HEK293 (cell line): ENCODE measurements around the gene SERAC1.

Source experiments
- OVOL3 ChIP-seq: fragments of 450-650 bp; formaldehyde crosslinking; IDR thresholded peaks from 2 replicates; pipeline ENCODE4 v1.5.1; 2016; ENCODE audit warnings: missing biosample characterization, missing genetic modification characterization
- SP3 ChIP-seq: fragments of 450-650 bp; formaldehyde crosslinking; IDR thresholded peaks from 2 replicates; pipeline ENCODE4 v1.5.1; 2016; ENCODE audit warnings: missing biosample characterization, missing genetic modification characterization
- ZIC2 ChIP-seq: fragments of 450-650 bp; formaldehyde crosslinking; IDR thresholded peaks from 2 replicates; pipeline ENCODE4 v1.5.1; 2016; ENCODE audit warnings: missing biosample characterization, missing genetic modification characterization
- ZNF239 ChIP-seq: fragments of 450-650 bp; formaldehyde crosslinking; IDR thresholded peaks from 2 replicates; pipeline ENCODE4 v1.5.1; 2016; ENCODE audit warnings: missing biosample characterization, missing genetic modification characterization
- ZNF266 ChIP-seq: fragments of 450-650 bp; formaldehyde crosslinking; IDR thresholded peaks from 2 replicates; pipeline ENCODE4 v1.5.1; 2016; ENCODE audit warnings: missing biosample characterization, missing genetic modification characterization, low read depth
- ZNF311 ChIP-seq: fragments of 450-650 bp; formaldehyde crosslinking; IDR thresholded peaks from 2 replicates; pipeline ENCODE4 v1.5.1; 2017; ENCODE audit warnings: missing biosample characterization, missing genetic modification characterization, borderline replicate concordance
- ZNF600 ChIP-seq: fragments of 450-650 bp; formaldehyde crosslinking; IDR thresholded peaks from 2 replicates; pipeline ENCODE4 v1.5.1; 2016; ENCODE audit warnings: missing biosample characterization, missing genetic modification characterization
- ZNF776 ChIP-seq: fragments of 450-650 bp; formaldehyde crosslinking; IDR thresholded peaks from 2 replicates; pipeline ENCODE4 v1.5.0; 2017; ENCODE audit warnings: missing biosample characterization, missing genetic modification characterization, borderline replicate concordance
- ZNF792 ChIP-seq: fragments of 450-650 bp; formaldehyde crosslinking; IDR thresholded peaks from 2 replicates; pipeline ENCODE4 v1.5.1; 2016; ENCODE audit warnings: missing biosample characterization, missing genetic modification characterization
- ZNF830 ChIP-seq: fragments of 450-650 bp; IDR thresholded peaks from 2 replicates; pipeline ENCODE4 v1.5.0; 2018; ENCODE audit warnings: missing biosample characterization, missing genetic modification characterization, low read depth, mild to moderate bottlenecking, moderate library complexity
- TF ChIP-seq, protein P1 (sequence below): fragments of 450-650 bp; formaldehyde crosslinking; IDR thresholded peaks from 2 replicates; pipeline ENCODE4 v1.5.1; 2016; ENCODE audit warnings: missing biosample characterization, missing genetic modification characterization
- TF ChIP-seq, protein P2 (sequence below): fragments of 450-650 bp; formaldehyde crosslinking; IDR thresholded peaks from 2 replicates; pipeline ENCODE4 v1.5.1; 2016; ENCODE audit warnings: missing biosample characterization, missing genetic modification characterization
- TF ChIP-seq, protein P3 (sequence below): IDR thresholded peaks from 2 replicates; pipeline ENCODE4 v1.6.1; 2011; ENCODE audit warnings: mild to moderate bottlenecking, low read depth, low read length, borderline replicate concordance
- TF ChIP-seq, protein P4 (sequence below): sonication (generic); formaldehyde crosslinking; IDR thresholded peaks from 2 replicates; pipeline ENCODE4 v1.8.1; 2022; ENCODE audit warnings: mild to moderate bottlenecking, moderate library complexity, missing genetic modification reagents

DNA sequence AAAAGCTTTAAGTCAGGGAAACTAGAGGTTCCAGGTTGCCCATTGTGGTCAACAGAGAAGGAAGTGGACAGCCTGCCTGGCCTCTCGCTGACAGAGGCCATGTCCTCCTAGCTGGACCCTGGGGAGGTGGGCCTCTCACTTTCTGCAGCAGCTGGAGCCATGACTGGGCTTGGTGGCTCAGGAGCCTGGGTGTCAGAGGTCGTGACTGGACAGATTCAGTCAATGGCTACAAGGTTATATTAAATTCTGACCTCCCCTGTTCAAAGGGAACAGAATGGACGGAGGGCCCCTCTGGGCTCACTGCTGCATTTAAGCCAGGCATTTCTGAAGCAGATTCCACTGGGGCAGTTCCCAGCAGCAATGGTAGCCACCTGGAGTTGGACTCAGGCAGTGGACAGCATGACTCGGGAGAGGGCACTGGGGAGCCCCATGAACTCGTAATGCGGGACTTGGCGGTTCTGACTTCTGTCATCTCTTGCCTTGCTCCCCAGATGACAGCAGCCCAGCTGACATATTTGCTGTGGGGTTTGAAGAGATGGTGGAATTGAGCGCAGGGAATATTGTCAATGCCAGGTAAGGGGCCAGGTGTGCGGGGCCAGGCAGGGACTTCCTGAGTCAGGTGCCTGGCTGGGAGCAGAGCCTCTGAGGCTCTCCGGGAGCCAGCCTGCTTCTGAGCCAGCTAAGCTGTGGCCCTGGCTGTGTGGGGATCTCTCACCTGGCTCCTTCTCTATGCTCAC is 99.7 kb downstream of the SERAC1 start:
- TF ChIP-seq, protein P1, sequence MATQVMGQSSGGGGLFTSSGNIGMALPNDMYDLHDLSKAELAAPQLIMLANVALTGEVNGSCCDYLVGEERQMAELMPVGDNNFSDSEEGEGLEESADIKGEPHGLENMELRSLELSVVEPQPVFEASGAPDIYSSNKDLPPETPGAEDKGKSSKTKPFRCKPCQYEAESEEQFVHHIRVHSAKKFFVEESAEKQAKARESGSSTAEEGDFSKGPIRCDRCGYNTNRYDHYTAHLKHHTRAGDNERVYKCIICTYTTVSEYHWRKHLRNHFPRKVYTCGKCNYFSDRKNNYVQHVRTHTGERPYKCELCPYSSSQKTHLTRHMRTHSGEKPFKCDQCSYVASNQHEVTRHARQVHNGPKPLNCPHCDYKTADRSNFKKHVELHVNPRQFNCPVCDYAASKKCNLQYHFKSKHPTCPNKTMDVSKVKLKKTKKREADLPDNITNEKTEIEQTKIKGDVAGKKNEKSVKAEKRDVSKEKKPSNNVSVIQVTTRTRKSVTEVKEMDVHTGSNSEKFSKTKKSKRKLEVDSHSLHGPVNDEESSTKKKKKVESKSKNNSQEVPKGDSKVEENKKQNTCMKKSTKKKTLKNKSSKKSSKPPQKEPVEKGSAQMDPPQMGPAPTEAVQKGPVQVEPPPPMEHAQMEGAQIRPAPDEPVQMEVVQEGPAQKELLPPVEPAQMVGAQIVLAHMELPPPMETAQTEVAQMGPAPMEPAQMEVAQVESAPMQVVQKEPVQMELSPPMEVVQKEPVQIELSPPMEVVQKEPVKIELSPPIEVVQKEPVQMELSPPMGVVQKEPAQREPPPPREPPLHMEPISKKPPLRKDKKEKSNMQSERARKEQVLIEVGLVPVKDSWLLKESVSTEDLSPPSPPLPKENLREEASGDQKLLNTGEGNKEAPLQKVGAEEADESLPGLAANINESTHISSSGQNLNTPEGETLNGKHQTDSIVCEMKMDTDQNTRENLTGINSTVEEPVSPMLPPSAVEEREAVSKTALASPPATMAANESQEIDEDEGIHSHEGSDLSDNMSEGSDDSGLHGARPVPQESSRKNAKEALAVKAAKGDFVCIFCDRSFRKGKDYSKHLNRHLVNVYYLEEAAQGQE (tag by site-specific recombination): no peak
- TF ChIP-seq, protein P2, sequence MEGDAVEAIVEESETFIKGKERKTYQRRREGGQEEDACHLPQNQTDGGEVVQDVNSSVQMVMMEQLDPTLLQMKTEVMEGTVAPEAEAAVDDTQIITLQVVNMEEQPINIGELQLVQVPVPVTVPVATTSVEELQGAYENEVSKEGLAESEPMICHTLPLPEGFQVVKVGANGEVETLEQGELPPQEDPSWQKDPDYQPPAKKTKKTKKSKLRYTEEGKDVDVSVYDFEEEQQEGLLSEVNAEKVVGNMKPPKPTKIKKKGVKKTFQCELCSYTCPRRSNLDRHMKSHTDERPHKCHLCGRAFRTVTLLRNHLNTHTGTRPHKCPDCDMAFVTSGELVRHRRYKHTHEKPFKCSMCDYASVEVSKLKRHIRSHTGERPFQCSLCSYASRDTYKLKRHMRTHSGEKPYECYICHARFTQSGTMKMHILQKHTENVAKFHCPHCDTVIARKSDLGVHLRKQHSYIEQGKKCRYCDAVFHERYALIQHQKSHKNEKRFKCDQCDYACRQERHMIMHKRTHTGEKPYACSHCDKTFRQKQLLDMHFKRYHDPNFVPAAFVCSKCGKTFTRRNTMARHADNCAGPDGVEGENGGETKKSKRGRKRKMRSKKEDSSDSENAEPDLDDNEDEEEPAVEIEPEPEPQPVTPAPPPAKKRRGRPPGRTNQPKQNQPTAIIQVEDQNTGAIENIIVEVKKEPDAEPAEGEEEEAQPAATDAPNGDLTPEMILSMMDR (tag by site-specific recombination): no peak
- no peak for TF ChIP-seq ZNF830 (tag by site-specific recombination)
- no peak for TF ChIP-seq ZNF311 (tag by site-specific recombination)
- TF ChIP-seq ZIC2 (tag by site-specific recombination): no peak
- TF ChIP-seq ZNF600 (tag by site-specific recombination): no peak
- no peak for TF ChIP-seq ZNF792 (tag by site-specific recombination)
- no peak for TF ChIP-seq SP3 (tag by site-specific recombination)
- TF ChIP-seq, protein P3, sequence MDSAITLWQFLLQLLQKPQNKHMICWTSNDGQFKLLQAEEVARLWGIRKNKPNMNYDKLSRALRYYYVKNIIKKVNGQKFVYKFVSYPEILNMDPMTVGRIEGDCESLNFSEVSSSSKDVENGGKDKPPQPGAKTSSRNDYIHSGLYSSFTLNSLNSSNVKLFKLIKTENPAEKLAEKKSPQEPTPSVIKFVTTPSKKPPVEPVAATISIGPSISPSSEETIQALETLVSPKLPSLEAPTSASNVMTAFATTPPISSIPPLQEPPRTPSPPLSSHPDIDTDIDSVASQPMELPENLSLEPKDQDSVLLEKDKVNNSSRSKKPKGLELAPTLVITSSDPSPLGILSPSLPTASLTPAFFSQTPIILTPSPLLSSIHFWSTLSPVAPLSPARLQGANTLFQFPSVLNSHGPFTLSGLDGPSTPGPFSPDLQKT: no peak
- TF ChIP-seq, protein P4, sequence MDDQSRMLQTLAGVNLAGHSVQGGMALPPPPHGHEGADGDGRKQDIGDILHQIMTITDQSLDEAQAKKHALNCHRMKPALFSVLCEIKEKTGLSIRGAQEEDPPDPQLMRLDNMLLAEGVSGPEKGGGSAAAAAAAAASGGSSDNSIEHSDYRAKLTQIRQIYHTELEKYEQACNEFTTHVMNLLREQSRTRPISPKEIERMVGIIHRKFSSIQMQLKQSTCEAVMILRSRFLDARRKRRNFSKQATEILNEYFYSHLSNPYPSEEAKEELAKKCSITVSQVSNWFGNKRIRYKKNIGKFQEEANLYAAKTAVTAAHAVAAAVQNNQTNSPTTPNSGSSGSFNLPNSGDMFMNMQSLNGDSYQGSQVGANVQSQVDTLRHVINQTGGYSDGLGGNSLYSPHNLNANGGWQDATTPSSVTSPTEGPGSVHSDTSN: no peak
- TF ChIP-seq OVOL3 (tag by site-specific recombination): no peak
- TF ChIP-seq ZNF776 (tag by site-specific recombination): no peak
- TF ChIP-seq ZNF266 (tag by site-specific recombination): no peak
- TF ChIP-seq ZNF239 (tag by site-specific recombination): no peak
